Globus pallidus (tissue), 1 donor: ENCODE data around the gene PMM2.
A peak's percentile ranks its signal among the peaks of the same experiment; 100 is the strongest.

Experiments
- DNase-seq: peaks from one replicate; pipeline ENCODE4 v3.0.0-alpha.2; 2015; ENCODE audit warnings: low spot score

Gene PMM2

GRCh38 chr16:8887952-8888560 is 90.4 kb downstream of the PMM2 start:
- peak; percentile 81 for DNase-seq

DNA sequence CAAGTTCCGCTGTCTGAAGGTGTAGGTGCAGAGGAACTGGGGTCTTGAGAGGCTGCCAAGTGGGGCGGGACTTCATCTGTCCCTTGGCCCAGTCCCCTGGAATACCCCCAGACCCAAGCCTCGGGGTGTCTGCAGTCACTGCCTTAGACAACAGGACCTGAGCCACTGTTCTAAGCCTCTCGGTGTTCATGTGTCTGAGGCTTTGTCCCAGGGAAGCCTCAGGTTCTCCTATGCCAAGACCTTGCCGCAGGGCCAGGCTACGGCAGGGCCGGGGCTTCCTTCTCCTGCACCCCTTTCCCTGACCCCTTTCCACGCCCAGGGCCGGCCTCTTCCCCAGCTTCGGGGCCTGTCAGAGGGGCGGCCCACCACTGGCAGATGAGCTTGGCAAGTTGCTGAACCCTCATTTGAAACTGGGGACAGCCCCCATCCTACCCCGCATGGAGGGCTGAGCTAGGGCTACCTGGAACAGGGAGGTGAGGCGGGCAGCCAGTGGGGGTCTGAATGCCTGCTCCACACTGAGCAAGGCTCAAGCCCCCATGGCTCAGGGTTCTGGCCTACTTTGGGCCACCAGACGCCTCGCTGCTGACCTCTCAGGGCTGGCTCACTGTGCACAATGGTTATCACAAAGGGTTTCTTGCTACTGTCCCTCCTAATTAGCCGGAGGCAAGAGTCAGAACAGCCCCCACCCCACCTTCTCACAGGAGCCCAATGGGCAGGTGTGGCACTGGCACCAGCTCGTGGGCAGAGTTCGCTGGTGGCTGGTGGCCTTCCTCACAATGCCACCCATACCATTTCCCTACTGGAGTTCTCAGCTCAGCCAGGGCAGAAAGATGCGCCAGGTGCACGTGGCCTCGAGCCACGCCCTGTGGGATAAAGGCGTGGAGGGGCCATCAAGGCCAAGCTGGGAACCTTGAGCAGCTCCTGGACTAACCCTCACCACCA is 91.6 kb downstream of the PMM2 start:
- no peak for DNase-seq

GRCh38 chr16:8889893-8890548 is 92.4 kb downstream of the PMM2 start:
- no peak for DNase-seq

DNA sequence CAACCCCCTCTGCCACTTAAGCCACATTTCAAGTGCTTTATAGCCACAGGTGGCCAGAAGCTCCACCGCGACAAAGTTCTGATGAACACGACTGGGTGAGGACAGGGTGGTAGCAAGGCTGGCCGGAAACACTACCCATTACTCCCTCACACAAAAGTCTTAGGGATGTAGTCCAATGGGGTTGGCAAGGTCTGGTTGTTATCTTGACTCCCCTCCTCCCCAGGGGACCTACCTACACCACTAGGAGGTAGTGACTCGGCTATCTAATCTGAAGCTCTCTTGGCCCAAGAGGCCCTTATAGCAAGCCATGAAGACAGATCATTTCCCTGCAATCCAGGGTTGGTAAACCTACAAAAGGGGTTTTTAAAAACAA is 92.9 kb downstream of the PMM2 start:
- DNase-seq: no peak

- no peak for DNase-seq
Measured at GRCh38 chr16:8892101-8892575, 94.5 kb downstream of the PMM2 start.

- no peak for DNase-seq
Measured at GRCh38 chr16:8893426-8893825, 95.8 kb downstream of the PMM2 start.

DNA sequence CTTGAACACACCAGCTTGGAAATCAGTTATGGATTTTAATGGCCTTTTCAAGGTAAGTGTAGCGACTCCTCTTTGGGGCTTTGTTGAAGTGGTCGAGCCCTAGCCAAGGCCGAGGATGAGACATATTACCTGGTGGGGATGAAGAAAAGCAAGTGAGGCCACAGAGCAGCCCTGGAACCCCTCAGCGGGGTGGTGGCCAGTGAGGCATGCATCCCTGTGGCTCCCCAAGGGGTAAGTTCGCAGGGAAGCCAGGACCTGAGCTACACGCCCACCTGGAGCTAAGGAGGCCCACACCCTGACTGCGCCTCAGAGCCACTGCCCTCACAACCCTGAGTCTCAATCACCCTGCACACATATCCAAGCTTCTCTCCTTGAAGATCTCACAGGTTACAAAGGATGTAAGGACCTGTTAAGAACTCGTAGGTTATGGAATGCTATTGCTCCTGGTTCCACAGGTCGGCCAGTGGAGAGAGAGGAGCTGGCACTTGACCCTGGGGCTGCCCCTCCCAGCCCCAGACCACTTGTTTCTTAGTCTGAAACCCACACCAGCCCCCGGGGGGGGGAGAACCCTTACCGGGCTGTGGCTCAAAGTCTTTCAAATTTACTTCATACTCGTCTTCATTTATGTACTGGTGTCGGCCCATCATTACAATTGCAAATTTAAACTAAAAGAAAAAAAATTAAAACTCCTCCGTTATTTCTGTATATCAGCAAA is 96.5 kb downstream of the PMM2 start:
- no peak for DNase-seq

- no peak for DNase-seq
Measured at GRCh38 chr16:8894736-8895334, 97.2 kb downstream of the PMM2 start.

DNA sequence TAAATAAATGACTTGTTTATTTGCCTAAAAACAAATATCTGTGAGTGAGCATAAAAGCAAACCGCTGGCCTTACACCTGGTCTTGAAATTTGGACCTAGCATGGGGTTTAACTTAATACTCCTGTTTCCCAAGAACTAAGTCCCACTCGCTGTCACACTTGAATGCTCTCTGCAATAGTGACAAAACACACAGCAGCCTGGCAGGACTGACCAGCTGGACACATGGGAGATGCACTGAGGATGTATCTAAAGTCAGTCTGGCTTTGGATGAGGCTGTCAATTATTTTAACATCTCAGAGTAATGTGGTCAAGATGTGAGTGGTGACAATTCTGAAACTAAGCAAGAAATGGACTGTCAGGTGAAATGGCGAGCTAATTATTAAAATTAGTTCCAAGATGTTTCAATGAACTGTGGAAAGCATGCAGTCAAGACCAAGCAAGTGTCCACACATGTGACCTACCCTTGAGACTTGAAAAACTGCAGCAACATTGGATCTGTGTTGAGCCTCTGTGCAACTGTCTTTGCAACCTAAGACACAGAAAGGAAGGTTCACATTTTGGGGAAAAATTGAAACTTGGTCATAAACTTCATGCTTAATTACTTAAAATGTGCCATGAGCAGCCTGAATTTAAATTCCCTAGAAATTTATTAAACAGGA is 101.2 kb downstream of the PMM2 start:
- no peak for DNase-seq
